Nephron (organoid): ENCODE data around the gene MT1M.
A peak's percentile ranks its signal among the peaks of the same experiment; 100 is the strongest.

Source experiments
- H3K27ac Mint-ChIP-seq, 3 experiments: 2 replicates each; pipeline ENCODE4 v1.8.0; 2020; ENCODE audit warnings: mixed read lengths in 3 of 3, mild to moderate bottlenecking in 2 of 3, moderate library complexity in 1 of 3
- H3K27me3 Mint-ChIP-seq: 2 replicates; pipeline ENCODE4 v1.8.0; 2021; ENCODE audit warnings: low read depth, mild to moderate bottlenecking, moderate library complexity, mixed read lengths
- H3K36me3 Mint-ChIP-seq: 2 replicates; pipeline ENCODE4 v1.8.0; 2020; ENCODE audit warnings: low read depth, mixed read lengths
- H3K4me1 Mint-ChIP-seq: 2 replicates; pipeline ENCODE4 v1.8.0; 2020; ENCODE audit warnings: mixed read lengths
- H3K4me3 Mint-ChIP-seq, 3 experiments: 2 replicates each; pipeline ENCODE4 v1.8.0; 2020; ENCODE audit warnings: mild to moderate bottlenecking in 3 of 3, mixed read lengths in 3 of 3, moderate library complexity in 2 of 3
- H3K9me3 Mint-ChIP-seq: 2 replicates; pipeline ENCODE4 v1.8.0; 2020; ENCODE audit warnings: mixed read lengths
- CTCF ChIP-seq, 3 experiments: fragments of 200-600 bp; sonication (generic); IDR thresholded peaks; one replicate each; pipeline ENCODE4 v1.5.0; 2021; ENCODE audit warnings: antibody characterized with exemption in 3 of 3; ENCODE audit not compliant: unreplicated experiment in 3 of 3

The MT1M gene

GRCh38 chr16:56603589-56603988 lies 28.9 kb upstream of the MT1M start:
- H3K4me1 Mint-ChIP-seq: peaks cover 23% of the 10 kb centered on the region
- H3K9me3 Mint-ChIP-seq: no peaks in the 10 kb centered on the region
- H3K27me3 Mint-ChIP-seq: peaks cover 39% of the 10 kb centered on the region
- H3K36me3 Mint-ChIP-seq: no peaks in the 10 kb centered on the region
- H3K27ac Mint-ChIP-seq: no peak overlapping the region
- no peak overlapping the region for H3K4me3 Mint-ChIP-seq
- TF ChIP-seq CTCF (IDR thresholded peaks at IDR 0.05; ENCODE audit: unreplicated experiment in 3 of 3): peak; percentile 22 to 36 (median 32)

- H3K9me3 Mint-ChIP-seq: no peaks in the 10 kb centered on the region
- peak overlapping the region in 1 of 3 experiments; percentile 60 for H3K27ac Mint-ChIP-seq
- TF ChIP-seq CTCF (IDR thresholded peaks at IDR 0.05; ENCODE audit: unreplicated experiment in 3 of 3): no peak
- H3K4me3 Mint-ChIP-seq: no peak overlapping the region
- H3K27me3 Mint-ChIP-seq: peaks cover 48% of the 10 kb centered on the region
- no peaks in the 10 kb centered on the region for H3K36me3 Mint-ChIP-seq
- peaks cover 35% of the 10 kb centered on the region for H3K4me1 Mint-ChIP-seq
Observed at GRCh38 chr16:56604966-56605365, 27.5 kb upstream of the MT1M start.

GRCh38 chr16:56605475-56605874 lies 27.0 kb upstream of the MT1M start:
- H3K27ac Mint-ChIP-seq: peak overlapping the region in 1 of 3 experiments; percentile 95
- no peak for TF ChIP-seq CTCF (IDR thresholded peaks at IDR 0.05; ENCODE audit: unreplicated experiment in 3 of 3)
- no peaks in the 10 kb centered on the region for H3K36me3 Mint-ChIP-seq
- H3K4me1 Mint-ChIP-seq: peaks cover 40% of the 10 kb centered on the region
- peaks cover 48% of the 10 kb centered on the region for H3K27me3 Mint-ChIP-seq
- H3K4me3 Mint-ChIP-seq: no peak overlapping the region
- no peaks in the 10 kb centered on the region for H3K9me3 Mint-ChIP-seq

GRCh38 chr16:56606071-56606475 lies 26.4 kb upstream of the MT1M start:
- H3K9me3 Mint-ChIP-seq: no peaks in the 10 kb centered on the region
- peaks cover 48% of the 10 kb centered on the region for H3K27me3 Mint-ChIP-seq
- no peak for TF ChIP-seq CTCF (IDR thresholded peaks at IDR 0.05; ENCODE audit: unreplicated experiment in 3 of 3)
- H3K4me3 Mint-ChIP-seq: peak overlapping the region in 1 of 3 experiments; percentile 56
- H3K27ac Mint-ChIP-seq: peak overlapping the region; percentile 81 to 95 (median 87)
- no peaks in the 10 kb centered on the region for H3K36me3 Mint-ChIP-seq
- H3K4me1 Mint-ChIP-seq: peaks cover 46% of the 10 kb centered on the region

GRCh38 chr16:56606476-56607108 lies 25.9 kb upstream of the MT1M start:
- peaks cover 50% of the 10 kb centered on the region for H3K4me1 Mint-ChIP-seq
- no peaks in the 10 kb centered on the region for H3K9me3 Mint-ChIP-seq
- peaks cover 48% of the 10 kb centered on the region for H3K27me3 Mint-ChIP-seq
- TF ChIP-seq CTCF (IDR thresholded peaks at IDR 0.05; ENCODE audit: unreplicated experiment in 3 of 3): no peak
- peak overlapping the region; percentile 81 to 95 (median 87) for H3K27ac Mint-ChIP-seq
- no peaks in the 10 kb centered on the region for H3K36me3 Mint-ChIP-seq
- H3K4me3 Mint-ChIP-seq: peak overlapping the region; percentile 45 to 58 (median 56)

- Mint-ChIP-seq H3K36me3 (no peaks in the 10 kb centered on the region), H3K9me3 (no peaks in the 10 kb centered on the region), H3K27ac (peak overlapping the region; percentile 81 to 95 (median 87)), H3K4me1 (peaks cover 50% of the 10 kb centered on the region), H3K4me3 (peak overlapping the region; percentile 45 to 58 (median 56)), H3K27me3 (peaks cover 42% of the 10 kb centered on the region)
- TF ChIP-seq CTCF (IDR thresholded peaks at IDR 0.05; ENCODE audit: unreplicated experiment in 3 of 3): no peak
Observed at GRCh38 chr16:56607109-56607618, 25.3 kb upstream of the MT1M start.
